Neural cell (in vitro differentiated cells): ENCODE data around the gene GOSR1.

Experiments
- EP300 ChIP-seq: fragments of 450-650 bp; conservative IDR thresholded peaks from 2 replicates; pipeline ENCODE4 v1.6.1; 2014; ENCODE audit warnings: antibody characterized with exemption, mild to moderate bottlenecking, moderate library complexity; ENCODE audit not compliant: poor library complexity, severe bottlenecking
- EZH2 ChIP-seq: fragments of 200-600, 300-800 bp; shearing (Covaris generic), sonication (generic); IDR thresholded peaks from 2 replicates; pipeline ENCODE4 v1.6.1; 2014; ENCODE audit warnings: antibody characterized with exemption, low read length, borderline replicate concordance, mild to moderate bottlenecking; ENCODE audit not compliant: insufficient read depth, poor library complexity, severe bottlenecking
- RAD21 ChIP-seq: fragments of 450-650 bp; conservative IDR thresholded peaks from 2 replicates; pipeline ENCODE4 v1.6.1; 2014; ENCODE audit warnings: antibody characterized with exemption, mild to moderate bottlenecking, moderate library complexity
- TAF1 ChIP-seq: IDR thresholded peaks from 2 replicates; pipeline ENCODE4 v1.6.1; 2012; ENCODE audit warnings: low read depth
- TF ChIP-seq, protein P1 (sequence below): fragments of 450-650 bp; IDR thresholded peaks from 2 replicates; pipeline ENCODE4 v1.5.1; 2014; ENCODE audit warnings: antibody characterized with exemption, mild to moderate bottlenecking, moderate library complexity; ENCODE audit not compliant: poor library complexity, severe bottlenecking

DNA sequence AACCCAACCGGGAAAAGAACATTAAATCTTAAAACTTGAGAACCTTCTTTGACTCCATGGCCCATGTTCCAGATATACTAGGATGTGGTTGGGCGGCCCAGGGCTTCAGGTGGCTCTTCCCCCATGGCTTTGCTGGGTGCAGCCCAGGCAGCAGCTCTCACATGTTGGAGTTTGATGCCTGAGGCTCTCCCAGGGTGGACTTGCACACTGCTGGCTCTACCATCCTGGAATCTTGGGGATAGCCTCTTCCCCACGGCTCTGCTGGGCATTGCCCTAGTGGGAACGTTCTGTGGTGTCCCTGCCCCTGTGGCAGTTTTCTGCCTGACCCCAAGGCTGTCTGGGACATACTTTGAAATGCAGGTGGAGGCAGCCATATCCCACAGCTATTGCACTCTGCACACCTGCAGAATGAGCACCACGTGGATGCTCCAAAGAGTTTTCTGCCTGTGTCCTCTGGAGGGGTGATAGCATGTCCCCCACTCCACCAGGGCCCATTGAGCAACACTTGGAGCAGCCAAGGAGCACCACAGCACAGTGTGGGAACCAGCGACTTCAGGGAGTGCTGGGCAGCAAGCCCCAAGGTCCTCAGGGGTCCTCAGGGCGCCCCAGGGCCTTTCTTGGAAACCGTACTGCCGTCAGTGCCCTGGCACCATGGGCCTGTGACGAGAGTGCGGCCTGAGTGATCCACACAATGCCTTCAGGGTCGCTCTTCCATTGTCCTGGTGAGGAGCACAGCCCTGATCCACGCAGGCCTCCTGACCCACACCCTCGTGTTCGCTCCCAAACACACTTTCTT, 70.8 kb downstream of the GOSR1 start:
- TF ChIP-seq TAF1 (no peak), RAD21 (no peak), EZH2 (no peak), EP300 (no peak)
- TF ChIP-seq, protein P1, sequence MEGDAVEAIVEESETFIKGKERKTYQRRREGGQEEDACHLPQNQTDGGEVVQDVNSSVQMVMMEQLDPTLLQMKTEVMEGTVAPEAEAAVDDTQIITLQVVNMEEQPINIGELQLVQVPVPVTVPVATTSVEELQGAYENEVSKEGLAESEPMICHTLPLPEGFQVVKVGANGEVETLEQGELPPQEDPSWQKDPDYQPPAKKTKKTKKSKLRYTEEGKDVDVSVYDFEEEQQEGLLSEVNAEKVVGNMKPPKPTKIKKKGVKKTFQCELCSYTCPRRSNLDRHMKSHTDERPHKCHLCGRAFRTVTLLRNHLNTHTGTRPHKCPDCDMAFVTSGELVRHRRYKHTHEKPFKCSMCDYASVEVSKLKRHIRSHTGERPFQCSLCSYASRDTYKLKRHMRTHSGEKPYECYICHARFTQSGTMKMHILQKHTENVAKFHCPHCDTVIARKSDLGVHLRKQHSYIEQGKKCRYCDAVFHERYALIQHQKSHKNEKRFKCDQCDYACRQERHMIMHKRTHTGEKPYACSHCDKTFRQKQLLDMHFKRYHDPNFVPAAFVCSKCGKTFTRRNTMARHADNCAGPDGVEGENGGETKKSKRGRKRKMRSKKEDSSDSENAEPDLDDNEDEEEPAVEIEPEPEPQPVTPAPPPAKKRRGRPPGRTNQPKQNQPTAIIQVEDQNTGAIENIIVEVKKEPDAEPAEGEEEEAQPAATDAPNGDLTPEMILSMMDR = no peak
